GM23338 (cell line): ENCODE data around the gene TUG1.

Experiments used
- CREB1 ChIP-seq: fragments of 250-450 bp; sonication (Bioruptor Pico); IDR thresholded peaks from 2 replicates; pipeline ENCODE4 v1.5.0; 2020; ENCODE audit warnings: low read depth, mild to moderate bottlenecking, moderate library complexity
- CTCF ChIP-seq, 2 experiments: fragments of 200-600 bp in 1 of 2; sonication (generic) in 1 of 2; conservative IDR thresholded peaks; 2 replicates each; pipeline versions ENCODE4 v1.5.1 to v1.6.1; 2016 to 2017; ENCODE audit warnings: antibody characterized with exemption in 2 of 2, low read depth in 2 of 2, mild to moderate bottlenecking in 2 of 2, moderate library complexity in 1 of 2
- ETS1 ChIP-seq: IDR thresholded peaks from 2 replicates; pipeline ENCODE4 v1.6.1; 2016; ENCODE audit warnings: antibody characterized with exemption
- EZH2 ChIP-seq: fragments of 200-600 bp; sonication (generic); IDR thresholded peaks from one replicate; pipeline ENCODE4 v1.8.0; 2017; ENCODE audit warnings: antibody characterized with exemption, mild to moderate bottlenecking, low read depth; ENCODE audit not compliant: unreplicated experiment
- JUNB ChIP-seq: IDR thresholded peaks from one replicate; pipeline ENCODE4 v1.6.1; 2016; ENCODE audit warnings: antibody characterized with exemption; ENCODE audit not compliant: unreplicated experiment
- POLR2AphosphoS5 ChIP-seq: IDR thresholded peaks from 2 replicates; pipeline ENCODE4 v1.6.1; 2016; ENCODE audit warnings: antibody characterized with exemption, low read depth
- ZNF331 ChIP-seq: fragments of 250-450 bp; sonication (Bioruptor Pico); IDR thresholded peaks from 2 replicates; pipeline ENCODE4 v1.5.0; 2020; ENCODE audit warnings: low read depth, mild to moderate bottlenecking, moderate library complexity

GRCh38 chr22:30920407-30920806, 48.7 kb upstream of the TUG1 start:
- TF ChIP-seq POLR2AphosphoS5 = no peak
- TF ChIP-seq ETS1 = no peak
- TF ChIP-seq CTCF (conservative IDR thresholded peaks at IDR 0.05; ENCODE audit: low read depth in 2 of 2) = peak; percentile 84 to 93
- no peak for TF ChIP-seq EZH2
- no peak for TF ChIP-seq CREB1 (CRISPR knock-in tag)
- no peak for TF ChIP-seq ZNF331 (CRISPR knock-in tag)
- no peak for TF ChIP-seq JUNB
